ENCODE measurements around the gene GRM7.

The GRM7 gene

DNA sequence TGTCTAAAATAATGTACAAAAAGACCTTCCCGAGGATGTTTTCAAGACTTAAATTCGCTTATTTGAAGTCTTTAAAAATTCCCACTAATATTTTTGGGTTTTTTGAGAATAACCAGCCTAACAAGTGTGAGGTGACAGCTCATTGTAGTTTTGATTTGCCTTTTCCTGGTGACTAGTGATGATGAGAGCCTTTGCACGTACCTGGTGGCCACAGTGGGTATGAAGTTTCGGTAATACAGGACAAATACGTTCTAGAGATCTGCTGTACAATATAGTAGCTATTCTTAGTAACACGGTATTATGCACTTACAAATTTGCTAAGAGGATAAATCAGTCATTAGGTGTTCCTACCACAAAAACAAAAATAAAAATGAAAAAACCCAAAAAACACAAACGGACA lies 124.9 kb downstream of the GRM7 start:
- no peak for DNase-seq

DNA sequence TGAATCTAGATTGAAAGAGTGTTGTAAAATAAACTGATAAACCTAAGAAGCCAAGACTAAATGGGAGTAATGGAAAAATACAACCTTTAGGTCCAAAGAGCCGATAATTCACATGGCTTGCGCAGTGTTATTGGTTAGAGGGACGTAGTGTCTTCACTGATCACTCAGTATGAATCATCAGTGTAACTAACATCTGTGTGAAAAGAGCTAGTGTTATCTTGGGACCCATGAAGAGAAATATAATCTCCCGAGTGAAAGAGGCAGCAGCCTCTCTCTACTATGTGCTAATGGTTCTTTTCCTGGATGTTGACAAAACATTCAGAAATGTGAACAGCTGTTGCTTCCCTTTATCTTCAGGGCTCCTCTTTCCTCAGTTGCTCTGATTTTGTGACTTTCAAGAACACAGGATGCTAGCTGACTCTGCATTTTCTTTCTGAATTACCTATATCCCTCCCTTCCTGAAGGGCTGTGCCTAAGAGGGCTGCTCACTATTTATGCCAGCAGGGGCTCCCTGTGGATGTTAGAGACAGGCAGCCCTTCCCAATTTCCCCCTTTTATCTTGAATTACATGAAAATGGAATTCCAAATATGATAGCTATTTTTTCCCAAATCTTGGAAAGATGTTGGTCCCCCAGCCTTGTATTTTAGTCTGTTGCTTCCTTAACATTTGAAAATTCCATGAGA lies 128.8 kb downstream of the GRM7 start:
- DNase-seq: no peak

DNA sequence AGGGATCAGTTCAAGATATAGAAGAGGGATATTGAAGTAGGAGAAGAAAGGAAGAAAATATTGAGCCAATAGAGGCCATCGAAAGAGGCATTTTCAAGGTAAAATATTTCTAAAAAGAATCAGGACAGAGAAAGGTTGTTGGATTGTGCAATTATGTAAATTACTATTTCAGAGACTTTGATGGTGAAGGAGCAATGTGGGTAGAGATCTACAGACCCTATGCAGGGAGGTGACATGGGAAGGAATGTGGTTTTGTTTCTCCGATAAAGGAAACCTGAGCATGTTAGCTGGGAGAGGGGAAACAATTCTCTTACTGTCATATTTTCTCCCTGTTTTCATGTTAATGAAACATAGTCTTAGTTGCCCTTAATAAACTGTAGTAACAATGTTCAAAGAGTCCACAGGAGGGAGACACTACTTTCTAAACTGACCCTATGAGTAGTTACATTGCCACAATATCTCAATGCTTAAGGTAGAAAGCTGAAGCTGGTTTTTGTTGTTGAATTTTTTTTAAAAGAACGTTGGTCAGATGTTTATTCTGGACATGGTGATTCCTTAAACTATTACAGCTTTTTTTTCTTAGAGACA lies 133.3 kb downstream of the GRM7 start:
- DNase-seq: no peak

DNA sequence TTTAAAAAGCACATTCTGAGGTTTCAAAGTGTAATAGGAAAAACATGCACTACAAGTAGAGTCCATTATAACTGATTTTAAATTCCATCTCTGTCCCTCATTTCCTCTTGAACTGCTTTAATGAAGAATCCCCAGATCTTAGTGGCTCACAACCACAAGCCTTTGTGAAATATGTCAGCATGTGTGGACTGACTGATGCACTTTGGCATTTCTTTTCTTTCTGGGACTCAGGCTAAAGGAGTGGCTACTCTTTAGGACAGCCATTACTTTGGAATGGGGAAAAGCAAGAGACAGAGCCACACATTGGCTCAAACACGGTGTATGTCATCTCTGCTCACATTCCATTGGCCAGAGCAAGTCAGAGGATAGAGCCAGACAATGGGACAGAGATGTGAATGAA lies 139.6 kb downstream of the GRM7 start:
- no peak for DNase-seq

DNA sequence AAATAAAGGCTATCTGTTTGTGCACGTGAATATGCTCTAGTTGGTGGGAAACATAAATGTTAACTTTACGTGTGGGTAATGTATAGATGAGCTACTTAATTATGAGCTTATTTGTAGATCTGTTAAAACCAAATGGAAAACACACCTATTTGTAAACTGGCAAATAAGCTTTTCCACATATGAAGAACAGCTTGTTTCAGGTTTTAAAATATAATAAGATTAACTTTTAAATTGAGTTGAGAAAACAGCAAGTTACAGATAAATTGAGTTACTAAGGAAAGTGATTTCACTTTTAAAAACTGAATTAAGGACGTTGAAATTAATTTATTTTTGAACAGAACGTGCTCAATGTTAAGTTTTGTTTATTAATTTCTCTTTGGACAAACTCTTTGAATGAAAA lies 140.5 kb downstream of the GRM7 start:
- DNase-seq: no peak

DNA sequence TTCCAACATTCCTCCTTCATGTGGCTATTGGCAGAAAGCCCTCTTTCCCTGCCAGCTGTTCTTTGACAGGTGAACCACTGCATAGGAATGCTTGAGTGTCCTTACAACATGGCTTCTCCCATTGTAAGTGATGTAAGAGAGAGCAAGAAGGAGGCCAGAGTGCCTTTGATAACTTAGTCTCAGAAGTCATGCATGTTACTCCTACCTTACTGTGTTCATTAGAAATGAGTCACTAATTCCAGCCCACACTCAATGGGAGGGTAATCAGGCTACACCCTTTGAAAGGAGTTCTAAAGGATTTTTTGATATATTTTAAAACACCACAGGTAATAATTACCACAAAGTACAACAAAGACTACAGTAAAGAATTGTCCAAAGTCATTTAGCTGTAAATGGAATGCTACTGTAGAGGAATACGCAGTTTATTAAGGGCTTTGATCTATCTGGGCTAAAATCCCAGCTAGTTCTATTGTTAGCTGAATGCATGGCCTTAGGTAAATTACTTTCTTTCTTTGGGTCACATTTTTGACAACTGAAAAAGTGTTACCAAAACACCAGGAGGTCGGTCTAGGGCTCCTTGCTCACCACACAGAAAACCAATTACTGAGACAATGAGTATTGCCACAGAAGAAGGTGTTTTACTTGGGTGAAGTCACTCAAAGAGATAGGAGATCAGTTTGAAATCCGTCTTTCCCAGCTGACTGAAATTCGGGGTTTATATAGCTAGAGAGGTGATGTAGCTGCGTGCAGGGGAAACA lies 154.9 kb downstream of the GRM7 start:
- no peak for DNase-seq

DNA sequence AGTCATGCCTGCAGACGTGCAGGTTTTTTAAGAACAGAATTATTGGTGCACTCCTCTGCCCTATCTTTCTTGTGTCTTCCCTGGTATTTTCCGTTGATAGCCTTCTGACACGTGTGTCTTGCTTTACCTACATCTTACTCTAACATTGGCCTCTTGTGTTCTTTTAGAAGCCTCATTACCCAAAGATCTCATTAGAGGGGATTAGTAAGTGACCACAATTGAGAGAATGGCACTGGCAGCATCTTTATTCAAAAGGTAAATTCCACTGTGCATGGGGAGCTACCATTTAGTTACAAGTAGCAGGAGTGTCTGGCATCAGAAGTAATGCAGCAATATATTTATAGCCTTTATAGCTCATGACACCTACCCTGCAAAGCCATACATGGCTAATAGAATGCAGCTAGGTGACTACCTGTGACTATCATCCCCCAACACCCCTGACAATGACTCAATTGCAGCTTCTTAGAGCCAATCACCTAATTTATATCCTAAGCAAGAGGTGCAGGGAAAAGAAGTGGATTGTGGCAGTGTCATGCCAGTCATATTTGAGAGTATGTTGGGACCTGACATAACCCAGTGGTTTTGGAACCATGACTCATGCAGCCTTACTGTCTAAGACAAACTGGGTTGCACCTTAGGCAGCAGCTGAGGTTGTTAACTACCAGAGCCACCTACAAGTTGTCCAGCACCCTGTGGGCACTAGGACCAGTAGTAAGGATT lies 164.8 kb downstream of the GRM7 start:
- no peak for DNase-seq

DNA sequence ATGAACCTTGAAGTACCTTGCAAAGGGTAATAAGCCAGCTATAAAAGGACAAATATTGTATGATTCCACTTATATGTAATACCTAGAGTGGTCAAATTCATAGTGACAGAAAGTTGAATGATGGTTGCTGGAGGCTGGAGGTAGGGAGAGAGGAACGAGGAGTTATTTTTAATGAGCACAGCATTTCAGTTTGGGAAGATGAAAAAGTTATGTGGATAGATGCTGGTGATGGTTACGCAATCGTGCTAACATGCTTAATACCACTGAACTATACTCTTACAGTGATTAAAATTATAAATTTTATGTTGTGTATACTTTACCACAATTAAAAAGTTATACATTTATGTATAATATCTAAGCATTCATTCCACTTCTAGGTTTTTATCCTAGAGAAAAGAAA lies 168.6 kb downstream of the GRM7 start:
- DNase-seq: no peak

DNA sequence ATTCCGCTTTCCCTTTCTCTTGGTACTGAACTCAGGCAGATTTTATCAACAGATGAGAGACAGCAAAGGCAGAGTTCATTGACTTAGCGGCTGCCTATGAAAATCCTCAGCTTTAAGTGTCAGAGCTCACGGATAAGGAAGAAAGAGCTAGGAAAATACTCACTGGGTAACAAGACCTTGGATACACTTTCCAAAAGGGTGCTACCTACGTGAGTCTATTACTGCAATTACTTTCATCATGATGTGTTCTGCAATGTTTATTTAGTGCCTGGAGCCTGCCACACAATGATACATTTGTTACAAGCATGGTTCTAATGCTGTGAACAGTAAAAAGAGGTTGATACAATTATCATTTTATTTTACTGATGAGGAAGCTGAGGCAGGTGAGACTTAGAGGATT lies 177.5 kb downstream of the GRM7 start:
- no peak for DNase-seq

DNA sequence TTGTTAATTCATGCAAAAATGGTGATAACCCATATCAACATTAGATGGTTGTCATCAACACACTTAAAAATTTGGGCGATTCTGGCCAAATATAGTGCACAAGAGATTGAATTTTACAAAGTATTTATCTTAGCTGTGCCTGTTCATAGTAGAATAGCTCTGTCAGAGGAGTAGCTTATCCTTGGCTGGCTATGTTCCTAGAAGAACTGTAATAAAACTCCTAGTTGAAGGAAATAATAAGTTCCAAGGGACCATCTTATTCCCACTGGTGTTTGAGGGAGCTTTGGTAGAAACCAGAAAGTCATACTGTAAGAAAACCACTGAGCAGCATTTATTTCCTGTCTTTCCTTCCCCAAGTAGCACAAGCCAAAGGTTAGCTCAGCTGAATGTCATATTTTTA lies 201.8 kb downstream of the GRM7 start:
- DNase-seq: no peak

DNA sequence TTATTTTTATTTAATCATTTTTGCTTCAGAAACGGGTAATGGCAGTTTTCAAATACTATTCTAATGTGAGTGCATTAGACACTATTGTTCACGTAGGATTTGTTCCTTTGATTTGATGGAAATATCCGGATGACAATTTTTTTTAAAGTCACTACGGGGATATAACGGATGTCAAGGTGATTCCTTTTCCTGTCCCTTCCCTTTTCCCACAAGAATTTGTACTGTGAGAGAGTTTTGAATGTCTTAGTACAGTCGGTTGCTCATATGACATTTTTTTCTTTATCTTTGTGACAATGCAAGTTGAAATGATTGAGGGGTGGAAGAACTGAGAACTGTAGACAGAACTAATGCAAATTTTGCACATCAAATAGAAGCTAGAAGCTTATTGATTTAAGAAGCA lies 209.5 kb downstream of the GRM7 start:
- DNase-seq: no peak

DNA sequence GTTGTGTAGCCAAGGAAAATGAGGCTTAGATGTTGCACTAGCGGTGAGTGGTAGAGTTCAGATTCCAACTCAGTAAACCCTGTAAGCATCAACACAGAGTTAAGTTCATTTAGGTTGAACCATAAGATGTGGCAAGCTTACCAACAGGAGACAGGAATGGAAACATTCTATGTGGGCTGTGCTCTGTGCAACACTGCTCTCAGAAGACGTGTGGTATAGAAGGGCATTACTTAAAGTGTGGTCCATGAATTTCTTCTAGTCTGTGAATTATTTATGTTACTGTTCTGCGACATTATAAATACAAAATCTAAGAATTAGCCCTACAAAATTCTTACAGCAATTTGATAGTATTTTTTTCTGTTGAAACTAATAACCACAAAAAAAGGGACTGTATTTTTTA lies 213.3 kb downstream of the GRM7 start:
- no peak for DNase-seq

DNA sequence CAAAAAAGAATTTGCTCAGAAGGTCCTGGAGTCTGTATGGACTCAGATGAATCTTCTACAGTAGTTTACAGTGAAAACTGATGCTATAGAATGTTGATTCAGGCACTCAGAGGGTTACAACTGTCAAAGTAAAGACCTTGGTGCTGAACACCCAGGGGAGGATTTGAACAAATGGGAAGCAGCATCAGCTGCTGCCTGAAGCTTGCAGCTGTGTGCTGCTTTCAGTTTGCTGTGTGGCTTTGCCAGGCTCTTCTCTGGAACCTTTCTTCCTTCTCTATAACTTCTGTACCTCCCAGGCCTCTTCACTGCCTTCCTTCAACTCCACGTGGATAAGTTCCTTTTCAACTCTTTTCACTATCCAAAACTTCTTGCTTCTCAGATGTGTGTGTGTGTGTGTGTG lies 214.2 kb downstream of the GRM7 start:
- DNase-seq: no peak

DNA sequence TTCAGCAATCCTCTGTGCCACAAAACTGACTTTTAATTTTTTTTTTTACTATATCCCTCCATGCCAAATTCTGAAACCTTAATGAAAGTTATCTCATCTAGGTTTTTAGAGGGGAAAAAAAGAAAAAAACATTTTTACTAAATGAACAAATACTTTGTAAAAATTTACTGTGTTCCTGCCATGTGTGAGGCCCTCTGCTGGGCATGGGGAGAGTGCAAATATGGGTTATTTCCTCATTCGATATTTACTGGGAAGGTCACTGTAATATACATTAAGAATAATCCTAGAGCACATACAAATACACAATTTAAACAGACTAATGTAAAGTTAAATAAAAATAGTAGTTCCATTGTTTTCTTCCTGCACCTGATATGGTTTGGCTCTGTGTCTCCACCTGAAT lies 215.0 kb downstream of the GRM7 start:
- no peak for DNase-seq

DNA sequence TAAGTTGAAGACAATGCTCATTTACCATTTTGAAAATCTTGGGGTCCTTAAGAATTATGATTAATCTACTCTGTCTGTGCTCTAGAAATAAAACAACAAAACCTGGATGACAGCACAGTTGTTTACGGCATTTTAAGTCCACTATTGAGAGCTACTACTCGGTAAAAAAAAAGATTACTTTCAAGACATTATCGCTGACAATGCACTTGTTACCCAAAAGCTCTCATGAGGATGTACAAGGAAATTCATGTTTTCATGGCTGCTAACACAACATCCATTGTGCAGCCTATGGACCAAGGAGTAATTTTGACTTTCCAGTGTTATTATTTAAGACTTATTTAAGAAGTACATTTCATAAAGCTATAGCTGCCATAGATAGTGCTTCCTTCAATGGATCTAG lies 221.3 kb downstream of the GRM7 start:
- no peak for DNase-seq

DNA sequence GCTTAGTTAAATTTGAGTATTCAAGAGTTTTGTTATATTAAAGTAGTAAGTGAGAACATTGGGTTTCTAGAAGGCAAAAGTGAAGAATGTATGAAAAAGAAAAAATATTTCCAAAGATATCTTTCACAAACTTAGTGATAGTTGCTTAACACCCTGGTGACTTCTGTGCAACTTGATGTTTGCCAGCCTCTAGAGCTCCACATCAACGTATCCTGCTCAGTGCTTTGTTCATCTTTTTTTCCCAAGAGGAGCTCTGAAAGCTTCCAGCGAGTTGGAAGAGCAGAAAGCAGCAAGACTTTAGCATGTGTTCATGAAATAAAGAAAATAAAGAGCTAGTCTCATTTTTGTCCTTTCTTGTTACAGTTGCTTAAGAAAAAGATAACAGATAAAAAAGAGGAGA lies 225.5 kb downstream of the GRM7 start:
- DNase-seq: no peak

DNA sequence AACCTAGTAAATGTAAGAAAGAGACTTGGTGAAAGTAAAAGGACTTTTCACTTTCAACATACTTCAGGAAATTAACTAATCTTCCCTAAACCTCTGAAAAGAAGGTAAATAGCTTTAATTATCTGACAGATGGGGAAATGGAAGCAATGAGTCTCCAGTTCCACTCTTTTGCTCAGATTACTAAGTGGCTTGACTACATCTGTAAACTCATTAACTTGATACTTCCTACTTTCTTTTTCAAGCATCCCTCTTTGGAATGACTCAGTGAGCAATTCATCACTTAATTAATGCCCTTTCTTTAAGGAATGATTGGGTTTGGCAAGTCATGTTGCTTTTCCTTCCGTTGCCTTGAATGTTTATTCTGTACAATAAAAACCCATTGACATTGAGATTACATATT lies 234.2 kb downstream of the GRM7 start:
- no peak for DNase-seq

DNA sequence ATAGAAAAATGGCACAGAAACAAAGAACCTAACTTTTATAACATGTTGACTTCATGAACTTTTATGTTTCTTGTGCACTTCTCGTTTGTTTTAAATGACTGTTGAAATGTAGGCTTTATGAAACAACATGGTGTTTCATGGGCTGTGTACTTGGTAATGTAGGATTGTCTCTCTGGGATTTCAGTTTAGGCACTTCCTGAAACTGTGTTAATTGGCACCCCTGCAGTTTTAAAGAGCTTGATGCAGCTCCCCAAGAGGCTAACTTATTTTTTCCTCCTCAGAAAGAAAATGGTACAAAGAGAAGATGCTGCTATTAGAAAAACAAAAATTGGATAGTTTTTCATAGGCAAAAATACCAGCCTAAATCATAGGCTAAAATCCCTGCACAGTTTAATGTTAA lies 239.2 kb downstream of the GRM7 start:
- no peak for DNase-seq

DNA sequence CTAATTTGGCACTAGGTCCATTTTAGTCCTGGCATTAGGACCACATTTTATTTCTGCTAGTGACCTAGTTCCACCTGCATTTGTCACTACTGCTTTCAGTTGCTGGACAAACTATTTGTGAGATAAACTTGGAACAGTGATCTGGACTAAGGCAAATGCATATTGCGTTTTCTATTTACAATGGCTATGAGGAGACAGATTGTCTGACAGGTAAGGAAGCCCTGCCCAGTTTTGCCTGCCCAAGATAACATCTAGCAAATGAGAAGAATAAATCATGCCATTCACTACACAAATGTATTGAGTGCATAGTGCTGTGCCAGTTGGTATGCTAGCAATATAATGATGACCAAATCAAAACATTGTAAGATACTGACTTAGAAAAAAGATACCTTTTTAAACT lies 245.7 kb downstream of the GRM7 start:
- DNase-seq: no peak

DNA sequence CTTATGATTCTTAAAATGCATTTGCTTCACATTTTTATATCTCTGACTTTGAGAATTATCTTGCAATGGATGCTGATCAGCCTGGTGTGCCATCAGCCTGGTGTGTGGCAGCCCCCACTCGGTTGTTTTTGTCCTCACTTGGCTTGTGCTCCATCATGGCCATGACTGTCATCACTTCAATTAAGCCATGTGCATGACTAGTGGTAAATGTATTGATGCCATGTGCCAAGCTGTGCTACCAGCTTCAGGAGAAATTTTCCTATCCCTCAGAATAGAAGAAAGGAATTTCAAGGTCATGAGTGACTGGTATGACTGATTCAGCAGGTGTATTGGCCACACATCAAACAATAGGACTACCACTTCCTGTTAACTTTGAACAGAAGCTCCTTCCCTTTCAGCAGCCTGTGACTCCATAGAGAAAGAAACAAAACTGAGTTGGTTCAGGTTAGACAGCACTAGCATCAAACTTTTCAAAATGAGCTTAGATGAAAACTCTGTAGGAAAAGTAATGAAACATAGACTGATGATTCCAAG lies 251.7 kb downstream of the GRM7 start:
- no peak for DNase-seq

DNA sequence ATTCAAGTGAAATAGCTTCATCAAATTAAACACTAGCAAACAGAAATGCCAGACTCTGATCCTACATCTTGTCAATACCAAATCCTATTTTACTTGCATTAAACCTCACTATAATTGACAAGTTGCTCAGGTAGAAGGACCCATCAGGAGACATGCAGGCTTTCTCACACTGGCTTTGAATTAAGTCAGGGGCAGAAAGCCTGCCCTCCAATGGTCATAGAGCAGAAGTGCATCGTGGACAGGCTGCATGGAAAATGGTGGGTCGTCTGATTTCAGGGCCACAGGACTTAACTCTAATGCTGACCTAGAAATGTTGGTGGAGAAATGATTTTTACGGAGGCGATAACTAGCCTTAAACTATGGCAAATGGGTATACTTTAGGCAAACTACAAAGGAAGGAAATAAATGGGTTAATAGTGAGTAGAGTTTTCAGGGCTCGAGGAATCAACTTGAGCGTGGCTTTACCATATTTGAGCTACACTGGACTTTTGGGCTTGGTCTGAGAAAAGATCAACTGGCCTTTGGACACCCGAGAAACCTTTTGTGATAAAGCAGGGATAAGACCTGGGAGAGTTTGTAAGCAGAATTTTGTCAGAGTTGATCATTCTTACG lies 283.9 kb downstream of the GRM7 start:
- no peak for DNase-seq

DNA sequence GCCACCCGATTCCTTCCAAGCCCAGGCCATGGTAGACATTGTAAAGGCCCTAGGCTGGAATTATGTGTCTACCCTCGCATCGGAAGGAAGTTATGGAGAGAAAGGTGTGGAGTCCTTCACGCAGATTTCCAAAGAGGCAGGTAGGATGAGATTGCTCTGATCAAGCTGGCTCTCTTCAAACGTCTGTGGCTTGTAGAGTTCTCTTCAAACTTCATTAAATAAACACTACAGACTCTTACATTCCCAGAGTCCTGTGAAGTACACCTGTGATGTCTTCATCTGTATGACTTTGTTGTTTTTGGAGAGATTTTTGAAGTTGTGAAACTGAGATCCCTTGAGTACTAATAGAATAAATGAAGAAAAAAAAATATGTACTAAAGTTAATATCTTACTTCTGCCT lies 285.6 kb downstream of the GRM7 start:
- DNase-seq: no peak

DNA sequence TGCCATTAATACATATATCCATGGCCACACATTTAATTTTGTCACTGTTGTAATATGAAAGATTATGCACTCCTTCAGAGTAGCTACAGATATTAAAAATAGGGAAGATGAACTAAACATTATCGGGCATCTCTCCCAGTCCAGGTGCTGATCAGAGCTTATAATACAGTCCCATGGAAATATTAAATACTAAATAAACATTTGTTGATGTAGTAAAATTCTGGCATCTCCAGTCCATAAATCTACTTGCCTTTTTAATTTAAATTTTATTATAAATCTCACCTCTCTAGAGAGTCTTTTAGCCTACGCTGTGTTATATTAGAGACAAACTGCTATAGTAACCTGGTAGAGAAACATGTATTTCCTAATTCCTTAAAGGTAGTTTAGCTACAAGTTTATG lies 297.6 kb downstream of the GRM7 start:
- DNase-seq: no peak

Data from central memory CD4-positive, alpha-beta T cell (primary cell).